Smooth muscle cell (in vitro differentiated cells): Measurements from ENCODE around the gene MEN1. TPM values are rescaled to one million over a fixed set of nuclear protein-coding genes. Genes with fewer than 3 reads are reported as not detected.

Experiments
- DNase-seq: peaks from one replicate; lab custom pipeline; 2025; ENCODE audit not compliant: unreplicated experiment; lab: John Stamatoyannopoulos, UW
- H2AFZ ChIP-seq: fragments of 200-600 bp; sonication (generic); 2 replicates; pipeline ENCODE4 v1.6.0; 2016; ENCODE audit warnings: antibody characterized with exemption, low read depth, mild to moderate bottlenecking
- H3F3A ChIP-seq: fragments of 200-600 bp; sonication (generic); 2 replicates; pipeline ENCODE4 v1.6.0; 2017; ENCODE audit warnings: antibody characterized with exemption, low read depth
- H3K27ac ChIP-seq: fragments of 200-600 bp; sonication (generic); 2 replicates; pipeline ENCODE4 v1.5.1; 2016; ENCODE audit warnings: low read depth, mild to moderate bottlenecking
- H3K27me3 ChIP-seq: fragments of 200-600 bp; sonication (generic); 2 replicates; pipeline ENCODE4 v1.6.1; 2016; ENCODE audit warnings: low read depth, mild to moderate bottlenecking
- H3K36me3 ChIP-seq: fragments of 200-600 bp; sonication (generic); 2 replicates; pipeline ENCODE4 v1.5.1; 2016; ENCODE audit warnings: low read depth
- H3K4me1 ChIP-seq: fragments of 200-600 bp; sonication (generic); 2 replicates; pipeline ENCODE4 v1.5.1; 2016; ENCODE audit warnings: low read depth
- H3K4me2 ChIP-seq: fragments of 200-600 bp; sonication (generic); 2 replicates; pipeline ENCODE4 v1.6.0; 2016; ENCODE audit warnings: mild to moderate bottlenecking
- H3K4me3 ChIP-seq: fragments of 200-600 bp; sonication (generic); 2 replicates; pipeline ENCODE4 v1.5.1; 2016; ENCODE audit warnings: mild to moderate bottlenecking
- H3K79me2 ChIP-seq: fragments of 200-600 bp; sonication (generic); 2 replicates; pipeline ENCODE4 v1.6.0; 2016; ENCODE audit warnings: low read depth, mild to moderate bottlenecking
- H3K9ac ChIP-seq: fragments of 200-600 bp; sonication (generic); 2 replicates; pipeline ENCODE4 v1.6.0; 2016; ENCODE audit warnings: low read depth
- H3K9me3 ChIP-seq: fragments of 200-600 bp; sonication (generic); replicated peaks from 2 replicates; pipeline ENCODE4 v1.5.1; 2016; ENCODE audit warnings: low read depth
- H4K20me1 ChIP-seq: fragments of 200-600 bp; sonication (generic); 2 replicates; pipeline ENCODE4 v1.6.0; 2016; ENCODE audit warnings: low read depth
- CTCF ChIP-seq: fragments of 200-600 bp; sonication (generic); IDR thresholded peaks from 2 replicates; pipeline ENCODE4 v1.5.1; 2017; ENCODE audit warnings: borderline replicate concordance, mild to moderate bottlenecking, antibody characterized with exemption; ENCODE audit not compliant: insufficient read depth, poor library complexity, severe bottlenecking
- WGBS: methylation state at CpG from one replicate; pipeline ENCODE4 v1.1.7; 2016; ENCODE audit warnings: low lambda C conversion rate; 5-methylcytosine and 5-hydroxymethylcytosine counted together
- polyA plus RNA-seq: library from polyadenylated mRNA; unstranded; fragments of >200 nt; fragmentation: Nextera tagmentation; extraction: Ambion mirVana; gene quantifications from 2 replicates; pipeline ENCODE4 v1.2.1, GENCODE V29; 2016
- total RNA-seq: library from RNA; depleted of rRNA; stranded (reverse); fragments of >200 nt; gene quantifications from 2 replicates; pipeline ENCODE4 v1.2.3, GENCODE V29; 2014

The MEN1 gene
- total and polyA plus RNA-seq, 2 experiments from 2014 or later = 11.6 to 37.3 TPM

GRCh38 chr11:64835616-64836447, 25.5 kb upstream of the MEN1 start:
- no peaks in the 10 kb centered on the region for H3K4me1 ChIP-seq
- TF ChIP-seq CTCF = no peak
- H3K27ac ChIP-seq = no peak overlapping the region
- no peaks in the 10 kb centered on the region for H4K20me1 ChIP-seq
- no peaks in the 10 kb centered on the region for H3K79me2 ChIP-seq
- H3K27me3 ChIP-seq = no peaks in the 10 kb centered on the region
- no peak overlapping the region for H3K4me2 ChIP-seq
- no peak overlapping the region for H3K4me3 ChIP-seq
- no peak overlapping the region for H3K9ac ChIP-seq
- no peak for DNase-seq
- no peaks in the 10 kb centered on the region for H3F3A ChIP-seq
- H3K9me3 ChIP-seq = no peaks in the 10 kb centered on the region
- no peak overlapping the region for H2AFZ ChIP-seq
- no peaks in the 10 kb centered on the region for H3K36me3 ChIP-seq
- WGBS = 97% methylated on average over 15 of the region's 17 CpGs

GRCh38 chr11:64834723-64835615, 24.6 kb upstream of the MEN1 start:
- Histone ChIP-seq H3K79me2 (no peaks in the 10 kb centered on the region), H3K4me2 (no peak overlapping the region), H3F3A (no peaks in the 10 kb centered on the region), H3K4me1 (no peaks in the 10 kb centered on the region), H4K20me1 (no peaks in the 10 kb centered on the region), H3K9me3 (no peaks in the 10 kb centered on the region), H3K36me3 (no peaks in the 10 kb centered on the region), H3K27me3 (no peaks in the 10 kb centered on the region), H3K9ac (no peak overlapping the region), H2AFZ (no peak overlapping the region), H3K4me3 (no peak overlapping the region), H3K27ac (no peak overlapping the region)
- no peak for DNase-seq
- WGBS = 83% methylated on average over 21 of the region's 29 CpGs
- TF ChIP-seq CTCF = no peak

GRCh38 chr11:64834031-64834722, 23.8 kb upstream of the MEN1 start:
- no peak for TF ChIP-seq CTCF
- Histone ChIP-seq H3F3A (no peaks in the 10 kb centered on the region), H3K9ac (no peak overlapping the region), H2AFZ (no peak overlapping the region), H3K27me3 (no peaks in the 10 kb centered on the region), H3K4me2 (no peak overlapping the region), H4K20me1 (no peaks in the 10 kb centered on the region), H3K79me2 (no peaks in the 10 kb centered on the region), H3K9me3 (no peaks in the 10 kb centered on the region), H3K4me3 (no peak overlapping the region), H3K27ac (no peak overlapping the region), H3K4me1 (no peaks in the 10 kb centered on the region), H3K36me3 (no peaks in the 10 kb centered on the region)
- DNase-seq = no peak
- whole genome bisulfite sequencing = 95% methylated on average over 25 of the region's 25 CpGs
